NK-92 (cell line): ENCODE results near the gene C10orf53.
"Not testable (repeated sequence)": the region's sequence is repeated elsewhere in the genome, so short reads cannot be mapped to it uniquely, and the experiment has no call there.

Source experiments
- DNase-seq: peaks from one replicate; lab custom pipeline; 2025; ENCODE audit not compliant: unreplicated experiment; lab: John Stamatoyannopoulos, UW

The C10orf53 gene

DNA sequence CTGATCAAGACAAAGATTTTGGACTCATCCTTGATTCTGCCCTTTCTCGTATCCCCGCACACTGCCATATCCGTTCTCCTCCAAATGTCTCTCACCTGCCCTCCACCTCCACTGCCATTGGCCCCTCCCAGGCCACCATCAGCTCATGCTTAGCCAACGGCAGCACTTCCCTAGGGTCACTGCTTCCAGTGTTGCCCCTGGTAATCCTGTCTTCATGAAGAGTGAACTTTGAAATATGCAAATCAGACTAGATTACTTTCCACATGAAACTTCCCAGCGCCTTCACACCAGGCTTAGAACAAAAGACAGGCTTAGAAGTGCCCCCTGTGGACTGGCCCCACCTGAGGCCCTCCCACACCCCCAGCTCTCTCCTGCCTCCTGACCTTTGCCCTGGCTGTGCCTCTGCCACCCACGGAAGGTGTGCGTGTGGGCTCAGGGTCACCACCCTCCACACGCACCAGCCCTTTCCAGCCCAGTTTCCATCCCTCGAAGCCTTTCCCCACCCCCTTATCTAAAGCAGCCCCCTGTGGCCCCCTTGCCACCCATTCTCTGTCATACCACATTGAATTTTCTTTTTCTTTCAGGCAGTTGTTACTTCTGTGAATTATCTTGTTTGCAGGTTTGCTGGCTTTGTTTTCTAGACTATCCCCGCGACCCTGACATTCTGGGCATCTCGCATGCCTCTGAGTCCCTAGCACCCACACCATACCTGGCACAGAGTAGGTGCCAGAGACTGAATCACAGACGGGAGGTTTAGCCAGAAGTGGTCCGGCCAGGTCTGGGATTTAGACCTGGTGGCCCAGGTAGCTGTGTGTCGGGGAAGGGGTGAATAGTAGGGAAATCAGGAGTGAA lies 26.8 kb upstream of the C10orf53 start:
- no peak for DNase-seq

DNA sequence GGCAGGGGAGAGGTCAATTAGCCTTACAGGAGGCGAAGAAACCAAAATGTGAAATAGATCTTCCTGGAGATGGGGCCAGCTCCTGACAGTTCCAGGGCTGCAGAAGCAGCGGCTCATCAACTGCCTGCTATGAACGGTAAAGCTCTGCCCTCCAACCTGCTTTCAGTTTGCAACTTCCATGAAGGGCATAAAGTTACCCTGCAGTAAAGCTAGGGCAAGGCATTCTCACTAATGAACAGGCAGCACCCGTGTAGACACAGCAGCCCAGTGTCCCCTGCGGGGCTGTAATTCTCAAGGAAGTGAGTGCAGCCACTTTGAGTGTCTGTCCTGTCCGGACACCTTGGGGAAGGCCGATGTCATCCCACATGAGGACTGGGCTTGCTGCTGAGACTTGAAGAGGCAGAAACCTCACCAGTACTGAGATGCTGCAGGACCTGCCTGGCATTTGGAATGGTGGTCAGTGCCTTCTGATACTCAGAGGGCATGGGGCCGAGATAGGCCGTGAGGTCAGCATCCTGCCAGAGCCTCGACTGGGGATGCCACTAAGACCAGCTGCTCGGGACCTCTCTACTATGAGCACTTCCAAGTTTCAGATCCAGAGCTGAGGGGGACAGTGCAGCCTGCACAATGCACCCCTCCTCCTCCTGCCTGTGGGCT lies 26.1 kb upstream of the C10orf53 start:
- no peak for DNase-seq

DNA sequence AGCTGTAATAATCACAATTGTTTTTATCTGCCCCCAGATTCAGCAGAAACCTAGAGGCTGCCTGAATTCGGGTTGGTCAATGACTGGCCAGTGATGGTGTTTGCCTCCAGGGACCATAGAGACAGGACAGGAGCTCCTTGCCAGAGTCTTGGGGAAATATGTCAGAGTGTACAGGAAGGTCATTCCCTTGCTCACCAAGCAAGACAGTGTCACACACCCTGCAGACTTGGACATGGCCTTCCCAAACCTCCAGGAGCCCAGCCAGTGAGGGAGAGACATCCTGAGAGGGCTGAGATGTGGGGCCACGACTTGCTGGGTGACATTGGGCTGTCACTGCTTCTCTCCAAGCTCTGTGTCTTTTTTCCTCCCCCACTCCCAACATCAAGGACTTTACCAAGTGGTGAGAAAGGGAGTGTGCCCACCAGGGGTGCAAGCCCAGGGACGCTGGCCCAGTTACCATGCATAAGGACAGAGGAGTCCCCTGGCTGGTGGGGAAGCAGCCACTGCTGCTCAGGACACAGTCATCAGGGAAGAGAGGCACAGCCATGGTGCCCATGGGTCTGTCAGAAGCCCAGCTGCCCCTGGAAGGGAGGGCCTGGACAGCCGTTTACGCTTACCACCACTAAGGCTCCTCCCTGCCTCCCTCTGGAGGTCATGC lies 25.3 kb upstream of the C10orf53 start:
- no peak for DNase-seq

GRCh38 chr10:49655099-49655498 lies 24.4 kb upstream of the C10orf53 start:
- no peak for DNase-seq

- no peak for DNase-seq
These were observed 22.5 kb upstream of the C10orf53 start for GRCh38 chr10:49656845-49657493.

DNA sequence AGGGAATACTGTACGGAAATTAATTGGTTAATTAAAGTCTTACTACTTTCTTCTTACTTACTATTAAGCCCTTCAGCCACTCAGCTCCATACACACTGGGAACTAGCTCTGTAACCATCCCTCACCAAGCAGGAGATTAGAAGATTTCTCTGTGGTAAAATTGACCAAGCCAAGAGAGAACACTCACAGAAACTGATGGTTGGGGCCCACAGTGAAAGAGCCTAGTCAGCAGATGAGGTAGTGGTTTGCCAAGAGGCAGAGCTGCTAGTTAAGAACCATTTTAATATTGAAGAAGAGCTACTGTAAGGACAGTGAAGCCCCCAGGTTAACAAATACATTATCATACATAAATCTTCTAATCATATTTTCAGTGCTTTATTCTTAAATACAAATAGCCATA lies 21.8 kb upstream of the C10orf53 start:
- no peak for DNase-seq

DNA sequence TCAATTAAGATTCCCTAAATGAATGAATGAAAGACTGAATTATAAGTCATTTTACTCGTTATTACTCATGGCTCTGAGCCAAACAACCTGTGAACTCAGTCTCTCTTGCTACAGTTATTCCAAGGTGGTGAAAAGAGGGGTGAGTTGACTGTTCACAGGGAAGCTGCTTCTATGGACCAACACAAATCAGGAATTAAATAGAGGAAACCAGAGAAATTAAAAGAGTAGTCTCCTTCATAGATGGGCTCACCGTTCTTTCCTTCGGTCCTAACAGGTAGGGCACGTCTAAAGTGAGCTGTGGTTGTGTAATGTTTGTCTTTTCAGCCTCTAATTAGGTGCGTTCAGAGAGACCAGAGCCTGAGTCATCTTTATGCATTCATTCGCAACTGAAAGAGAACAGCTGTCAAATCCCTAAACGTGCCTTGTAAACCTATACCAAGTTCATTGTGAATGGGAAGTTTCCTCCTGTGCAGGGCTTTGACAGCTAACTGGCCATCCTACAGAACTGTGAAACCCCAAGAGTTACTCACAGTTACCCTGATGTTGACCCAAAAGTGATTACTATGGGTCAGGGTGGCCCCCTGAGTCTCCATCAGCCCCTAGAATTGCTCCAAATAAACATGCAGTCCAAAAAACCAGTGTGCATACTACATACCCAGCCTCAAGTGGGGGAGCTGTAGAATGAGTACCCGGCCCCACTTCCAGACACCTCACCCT lies 18.2 kb upstream of the C10orf53 start:
- no peak for DNase-seq

DNA sequence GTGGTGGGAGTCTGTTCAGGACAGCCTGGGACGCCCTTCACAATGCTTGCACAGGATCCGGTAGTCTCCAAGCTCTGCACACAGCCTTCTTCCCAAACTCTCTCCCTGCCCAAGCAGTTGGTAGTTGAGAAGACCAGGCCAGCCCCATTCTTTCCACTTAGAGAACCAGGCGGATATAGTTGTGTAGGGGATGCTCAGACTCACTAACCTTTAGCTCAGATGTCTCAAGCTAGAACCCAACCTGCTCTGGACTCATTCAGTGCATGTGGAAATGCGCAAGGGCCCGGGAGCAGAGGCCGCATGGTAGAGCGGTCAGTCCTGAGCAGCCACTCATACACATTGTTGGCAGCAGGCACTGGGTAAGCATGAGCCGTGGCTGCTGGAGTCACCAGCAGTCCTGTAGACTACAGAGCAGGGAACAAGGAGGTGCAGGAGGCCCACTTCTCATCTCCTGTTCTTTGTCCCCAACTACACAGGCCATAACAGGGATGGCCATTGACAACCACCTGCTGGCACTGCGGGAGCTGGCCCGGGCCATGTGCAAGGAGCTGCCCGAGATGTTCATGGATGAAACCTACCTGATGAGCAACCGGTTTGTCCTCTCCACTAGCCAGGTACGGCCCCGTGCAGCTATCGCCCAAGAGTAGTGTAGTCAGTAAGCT lies 17.2 kb upstream of the C10orf53 start:
- no peak for DNase-seq

DNA sequence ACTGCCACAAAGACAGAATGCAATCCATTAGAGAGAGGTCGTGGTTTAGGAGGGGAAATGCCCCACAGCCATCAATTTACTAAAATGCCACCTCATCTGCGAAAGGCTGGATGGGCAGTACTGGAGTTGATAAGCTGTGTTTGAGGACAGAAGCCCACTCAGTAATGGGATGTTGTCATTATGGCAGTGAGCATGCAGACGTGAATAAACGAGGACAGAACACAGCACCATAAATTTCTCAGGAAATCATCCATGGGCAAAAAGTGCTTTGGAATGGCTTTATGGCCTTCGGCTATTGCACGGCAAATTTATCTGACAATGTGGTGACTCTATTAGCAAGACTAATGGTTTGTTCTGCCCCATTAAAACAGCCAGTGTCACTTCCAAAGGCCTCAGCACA lies 15.9 kb upstream of the C10orf53 start:
- DNase-seq: no peak

DNA sequence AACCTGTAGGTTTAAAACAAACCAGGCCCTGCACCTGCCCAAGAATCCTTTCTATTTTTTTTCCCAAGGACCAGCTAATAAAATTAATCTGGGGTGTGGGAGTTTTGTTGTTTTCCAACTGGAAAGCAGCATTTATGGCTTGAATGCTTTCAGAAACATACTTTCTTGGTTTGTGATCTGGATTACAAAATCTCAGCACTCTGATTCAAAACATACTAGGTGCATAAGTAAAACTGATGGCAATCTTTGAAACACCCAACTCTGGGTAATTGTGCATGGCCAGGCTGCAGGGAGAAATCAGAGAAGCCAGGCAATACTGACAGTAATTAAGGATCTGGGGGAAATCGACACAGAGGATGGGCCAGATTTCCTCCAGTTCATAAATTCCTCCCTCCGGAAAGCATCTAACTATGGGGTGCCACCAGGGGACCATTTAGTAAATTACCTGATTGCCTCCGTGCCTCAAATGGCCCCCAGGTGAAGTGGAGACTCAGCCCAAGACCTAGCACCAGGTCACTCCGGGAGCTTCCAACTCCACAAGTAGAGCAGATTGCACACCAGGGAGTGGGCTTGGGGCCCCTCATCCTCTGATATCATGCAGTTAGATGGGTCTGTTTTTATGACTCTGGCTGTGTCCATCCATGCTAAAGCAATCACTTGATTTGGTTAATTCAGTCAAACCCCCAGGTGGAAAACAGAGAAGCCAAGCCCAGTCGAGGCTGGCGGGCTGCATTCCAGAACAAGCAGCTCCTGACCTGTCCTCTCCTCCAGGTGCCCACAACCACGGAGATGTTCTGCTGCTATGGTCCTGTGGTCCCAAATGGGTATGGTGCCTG lies 15.2 kb upstream of the C10orf53 start:
- no peak for DNase-seq

DNA sequence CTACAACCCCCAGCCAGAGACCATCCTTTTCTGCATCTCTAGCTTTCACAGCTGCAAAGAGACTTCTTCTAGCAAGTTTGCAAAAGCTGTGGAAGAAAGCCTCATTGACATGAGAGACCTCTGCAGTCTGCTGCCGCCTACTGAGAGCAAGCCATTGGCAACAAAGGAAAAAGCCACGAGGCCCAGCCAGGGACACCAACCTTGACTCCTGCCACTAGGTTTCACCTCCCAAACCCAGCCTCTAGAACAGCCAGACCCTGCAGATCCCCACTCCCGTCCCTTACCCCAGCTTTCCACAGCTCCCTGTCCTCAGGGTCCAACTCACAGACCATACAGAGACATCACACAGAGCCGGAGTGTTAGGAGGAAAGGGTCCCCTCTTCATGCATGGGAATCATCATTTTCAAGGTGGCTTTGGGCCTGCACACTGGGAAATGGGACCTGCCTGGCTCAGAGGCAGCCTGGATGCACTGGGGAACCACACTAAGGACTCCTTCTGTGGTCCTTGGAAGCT lies 14.6 kb upstream of the C10orf53 start:
- DNase-seq: no peak

DNA sequence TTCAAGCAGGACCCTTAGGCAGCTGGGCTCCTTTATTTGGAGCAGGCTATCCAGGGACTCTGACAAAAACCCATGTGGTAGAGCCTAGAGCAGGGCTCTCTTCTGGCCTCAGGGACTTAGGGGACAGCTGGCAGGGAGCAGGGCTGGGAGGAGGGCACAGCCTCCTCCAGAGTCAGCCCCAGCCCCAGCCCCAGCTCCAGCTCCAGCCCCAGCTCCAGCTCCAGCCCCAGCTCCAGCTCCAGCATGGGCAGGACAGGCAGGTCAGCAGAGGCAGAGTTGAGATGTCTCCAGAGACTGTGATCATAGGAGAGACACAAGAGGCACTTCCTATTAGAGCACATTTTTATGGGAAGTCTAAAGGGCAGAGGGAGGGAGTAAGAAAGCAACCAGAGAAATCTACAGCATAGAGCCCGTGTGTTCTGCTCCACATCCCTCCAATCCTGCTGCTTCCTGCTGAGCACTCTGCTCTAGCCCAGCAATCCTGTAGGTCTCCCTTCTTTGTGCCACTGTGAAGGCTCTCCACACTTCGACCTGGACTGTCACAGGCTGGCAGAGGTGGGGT lies 13.3 kb upstream of the C10orf53 start:
- DNase-seq: no peak

- DNase-seq: no peak
These were observed 12.8 kb upstream of the C10orf53 start for GRCh38 chr10:49666685-49667084.

DNA sequence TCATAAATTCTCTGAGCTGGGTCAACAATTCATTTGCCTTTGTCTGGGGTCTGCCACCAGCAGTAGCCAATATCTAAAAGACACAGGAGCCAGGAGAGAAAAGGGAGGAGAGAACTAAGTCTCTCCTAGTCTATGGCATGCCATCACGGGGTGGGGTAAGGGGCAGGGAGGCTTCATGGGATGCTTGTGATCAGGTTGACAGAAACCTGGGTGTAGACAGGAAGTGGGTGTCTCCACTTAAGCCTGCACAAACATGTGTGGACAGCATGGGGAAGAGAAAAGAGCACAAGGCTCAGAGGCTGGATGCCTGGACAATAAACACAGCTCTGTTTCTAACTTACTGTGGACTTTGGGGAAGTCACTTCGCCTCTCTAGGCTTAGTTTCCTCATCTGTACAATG lies 11.5 kb upstream of the C10orf53 start:
- no peak for DNase-seq

- no peak for DNase-seq
These were observed 10.8 kb upstream of the C10orf53 start for GRCh38 chr10:49668684-49669083.

DNA sequence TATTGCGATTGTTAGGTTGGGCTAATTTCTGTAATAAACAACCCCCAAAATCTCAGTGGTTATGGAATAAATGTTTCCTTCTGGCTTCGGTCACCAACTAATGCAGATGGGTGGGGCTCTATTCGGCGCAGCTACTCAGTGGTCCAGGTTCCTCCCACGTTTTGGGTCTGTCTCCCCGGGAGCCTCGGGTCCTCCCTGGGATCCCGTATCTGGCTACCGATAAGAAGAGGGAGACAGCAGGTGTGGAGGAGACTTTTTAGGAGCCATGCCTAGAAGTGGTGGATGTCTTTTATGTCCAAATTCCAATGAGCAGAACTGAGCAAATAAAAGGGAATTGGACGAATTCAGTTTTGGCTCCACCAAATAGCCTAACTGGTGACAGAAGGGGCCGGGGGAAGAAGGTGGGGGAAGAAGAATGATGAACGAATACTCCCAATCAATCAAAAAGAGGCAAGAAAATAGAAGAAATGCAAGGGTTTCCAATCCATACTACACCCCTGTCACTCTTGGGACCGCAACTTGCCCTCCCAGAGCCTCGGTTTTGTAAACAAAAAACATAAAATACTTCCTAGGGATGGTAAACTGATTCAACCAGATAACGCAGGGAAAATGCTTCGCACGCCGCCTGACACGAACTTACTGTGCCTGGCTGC lies 498 bp upstream of the C10orf53 start:
- no peak for DNase-seq

DNA sequence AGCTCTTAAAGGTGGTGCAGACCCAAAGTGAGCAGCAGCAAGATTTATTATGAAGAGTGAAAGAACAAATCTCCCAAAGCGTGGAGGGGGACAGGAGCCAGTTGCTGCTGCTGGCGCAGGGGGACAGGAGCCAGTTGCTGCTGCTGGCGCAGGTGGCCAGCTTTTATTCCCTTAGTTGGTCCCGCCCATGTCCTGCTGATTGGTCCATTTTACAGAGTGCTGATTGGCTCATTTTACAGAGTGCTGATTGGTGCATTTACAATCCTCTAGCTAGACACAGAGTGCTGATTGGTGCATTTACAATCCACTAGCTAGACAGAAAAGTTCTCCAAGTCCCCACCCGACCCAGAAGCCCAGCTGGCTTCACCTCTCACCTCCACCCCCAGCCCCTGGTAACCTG lies 3.0 kb downstream of the C10orf53 start:
- not testable (repeated sequence) for DNase-seq

- no peak for DNase-seq
These were observed 3.4 kb downstream of the C10orf53 start for GRCh38 chr10:49682879-49683278.
